NOMO-1 (cell line): ENCODE results near the gene RYR2.
"Not testable (repeated sequence)": the region's sequence is repeated elsewhere in the genome, so short reads cannot be mapped to it uniquely, and the experiment has no call there.

Experiments
- DNase-seq, 2 experiments: peaks; one replicate each; lab custom pipeline; 2025; ENCODE audit not compliant: unreplicated experiment in 2 of 2; lab: John Stamatoyannopoulos, UW

The RYR2 gene

DNA sequence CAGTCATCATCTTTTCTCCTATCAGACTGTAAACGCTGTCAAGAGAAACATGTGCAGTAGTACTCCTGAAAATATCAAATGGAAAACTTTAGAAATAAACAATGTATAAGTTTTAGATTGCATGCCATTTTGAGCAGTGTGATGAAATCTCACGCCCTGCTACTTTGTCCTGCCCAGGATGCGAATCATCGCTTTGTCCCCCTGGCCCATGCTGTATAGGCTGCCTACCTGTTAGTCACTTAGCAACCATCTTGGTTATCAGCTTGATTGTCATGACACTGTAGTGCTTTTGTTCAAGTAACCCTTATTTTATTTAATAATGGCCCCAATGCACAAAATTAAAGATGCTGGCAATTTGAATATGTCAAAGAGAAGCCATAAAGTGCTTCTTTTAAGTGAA, 485.8 kb downstream of the RYR2 start:
- no peak for DNase-seq

DNA sequence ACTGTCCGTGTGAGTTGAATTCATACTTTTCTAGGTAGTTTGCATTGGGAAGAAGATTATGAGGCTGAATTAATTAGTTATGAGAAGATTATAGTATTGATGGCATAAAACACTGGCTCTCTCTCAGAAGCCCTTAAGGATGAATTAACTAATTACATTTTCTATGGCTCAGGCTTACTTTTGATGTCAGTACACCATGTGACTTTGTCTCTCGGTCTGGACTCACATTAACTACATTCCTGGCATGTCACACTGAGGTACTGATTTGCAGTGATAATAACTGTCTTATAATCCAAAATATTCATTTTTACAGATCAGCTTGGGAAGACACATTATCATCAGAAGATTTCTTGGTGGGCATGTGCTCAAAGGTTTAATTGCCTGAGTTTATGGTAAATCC, 486.6 kb downstream of the RYR2 start:
- no peak for DNase-seq

GRCh38 chr1:237539055-237539454, 497.1 kb downstream of the RYR2 start:
- no peak for DNase-seq

DNA sequence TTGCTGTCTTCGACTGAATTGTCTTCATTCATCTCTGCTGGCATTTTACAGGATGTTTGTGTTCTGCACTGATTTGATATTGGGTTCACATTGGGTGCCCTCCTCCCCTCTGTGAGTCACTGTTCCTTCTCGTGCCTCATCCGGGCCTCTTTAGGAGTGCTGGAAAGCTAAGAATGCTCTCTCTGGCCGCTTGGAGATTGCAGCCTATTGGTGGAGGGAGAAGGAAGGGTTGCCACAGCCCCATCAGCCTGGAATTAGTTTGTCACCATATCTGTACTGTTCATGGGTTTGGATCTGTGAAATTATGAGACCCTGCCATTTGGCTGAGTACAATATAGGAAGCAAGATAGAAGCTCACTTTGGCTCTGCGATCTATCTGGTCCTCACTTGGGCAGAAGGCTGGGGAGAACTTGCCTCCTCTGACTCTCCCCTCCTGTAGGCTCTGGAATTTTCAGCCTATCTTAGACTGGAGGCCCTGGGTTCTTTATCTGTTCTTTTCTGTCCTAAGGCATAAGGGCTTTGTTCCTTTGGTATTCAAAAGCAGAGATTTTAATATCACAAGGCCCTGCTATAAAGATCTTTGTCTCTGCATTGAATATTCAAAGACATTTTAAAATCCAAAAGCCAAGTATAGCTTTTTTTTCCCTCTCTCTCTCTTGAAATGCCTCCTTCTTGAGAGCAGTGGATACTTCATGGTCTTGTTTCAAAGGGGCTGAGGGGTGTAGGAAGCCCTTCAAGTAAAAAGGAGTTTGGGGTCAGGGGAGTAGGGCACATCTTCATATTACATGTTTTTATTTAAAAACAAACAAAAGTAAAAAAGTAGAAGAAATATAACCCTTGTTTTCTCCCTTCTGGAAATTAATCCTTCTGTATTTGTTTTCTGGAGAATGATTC, 500.8 kb downstream of the RYR2 start:
- DNase-seq = no peak

DNA sequence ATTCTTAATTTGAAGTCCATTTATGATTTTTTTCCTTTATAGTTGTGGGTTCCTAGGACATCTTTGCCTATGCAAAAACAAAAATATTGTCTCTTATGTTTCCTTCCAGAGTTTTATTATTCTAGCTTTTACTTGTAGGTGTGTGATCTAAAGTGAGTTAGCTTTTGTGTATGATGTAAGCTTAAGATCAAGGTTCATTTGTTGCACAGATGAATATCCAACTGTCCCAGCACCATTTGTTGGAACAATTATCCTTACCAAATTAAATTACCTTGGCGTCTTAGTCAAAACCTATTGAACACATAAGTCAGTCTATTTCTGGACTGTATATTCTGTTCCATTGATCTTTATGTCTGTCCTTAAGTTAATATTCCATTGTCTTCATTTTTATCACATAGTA, 511.1 kb downstream of the RYR2 start:
- no peak for DNase-seq

- DNase-seq = no peak
Measured at GRCh38 chr1:237556911-237557310, 514.9 kb downstream of the RYR2 start.

GRCh38 chr1:237562242-237562823, 520.3 kb downstream of the RYR2 start:
- peak; percentile 21 to 58 for DNase-seq

DNA sequence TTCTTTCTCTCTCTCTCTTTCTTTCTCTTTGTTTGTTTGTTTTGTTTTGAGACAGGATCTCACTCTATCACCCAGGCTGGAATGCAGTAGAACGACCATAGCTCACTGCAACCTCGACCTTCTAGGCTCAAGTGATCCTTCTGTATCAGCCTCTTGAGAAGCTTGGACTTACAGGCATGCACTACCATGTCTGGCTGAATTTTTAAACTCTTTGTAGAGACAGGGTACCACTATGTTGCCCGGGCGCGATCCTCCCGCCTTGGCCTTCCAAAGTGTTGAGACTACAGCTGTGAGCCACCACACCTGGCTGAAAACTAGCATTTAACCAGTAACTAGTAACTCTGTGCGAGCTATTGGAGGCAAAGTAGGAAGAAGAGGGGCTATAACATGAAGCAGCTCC, 523.3 kb downstream of the RYR2 start:
- no peak for DNase-seq

- no peak for DNase-seq
Measured at GRCh38 chr1:237566581-237566980, 524.6 kb downstream of the RYR2 start.

DNA sequence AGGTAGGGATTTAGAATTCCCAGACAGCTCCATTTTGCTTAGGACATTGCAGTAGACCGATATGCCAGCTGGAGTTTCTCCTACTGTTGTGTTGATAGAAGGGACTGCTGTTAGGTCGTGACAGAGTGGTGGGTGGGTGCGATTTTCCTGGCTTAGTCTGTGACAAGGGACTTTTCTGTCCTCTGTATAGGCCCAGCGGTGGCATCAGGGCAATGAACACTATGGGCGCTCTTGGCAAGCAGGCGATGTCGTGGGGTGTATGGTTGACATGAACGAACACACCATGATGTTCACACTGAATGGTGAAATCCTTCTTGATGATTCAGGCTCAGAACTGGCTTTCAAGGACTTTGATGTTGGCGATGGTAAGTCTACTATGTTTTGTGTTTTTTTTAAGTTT, 527.0 kb downstream of the RYR2 start:
- DNase-seq = no peak

- no peak for DNase-seq
Measured at GRCh38 chr1:237570530-237570929, 528.5 kb downstream of the RYR2 start.

DNA sequence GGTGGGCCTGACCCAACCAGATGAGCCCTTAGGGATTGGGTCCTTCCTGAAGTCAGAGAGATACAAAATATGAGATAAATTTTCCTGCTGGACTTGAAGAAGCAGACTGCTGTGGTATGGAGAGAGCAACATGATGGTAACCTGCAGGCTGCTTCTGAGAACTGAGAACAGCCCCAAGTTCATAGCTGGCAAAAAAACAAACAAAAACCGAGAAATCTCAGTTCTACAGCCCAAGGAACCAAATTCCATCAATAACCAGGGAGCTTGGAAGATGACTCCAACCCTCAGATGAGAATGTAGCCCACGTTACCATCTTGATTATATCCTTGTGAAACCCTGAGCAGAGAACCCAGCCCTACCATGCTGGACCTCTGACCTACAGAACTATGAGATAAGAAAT, 532.6 kb downstream of the RYR2 start:
- DNase-seq = no peak

DNA sequence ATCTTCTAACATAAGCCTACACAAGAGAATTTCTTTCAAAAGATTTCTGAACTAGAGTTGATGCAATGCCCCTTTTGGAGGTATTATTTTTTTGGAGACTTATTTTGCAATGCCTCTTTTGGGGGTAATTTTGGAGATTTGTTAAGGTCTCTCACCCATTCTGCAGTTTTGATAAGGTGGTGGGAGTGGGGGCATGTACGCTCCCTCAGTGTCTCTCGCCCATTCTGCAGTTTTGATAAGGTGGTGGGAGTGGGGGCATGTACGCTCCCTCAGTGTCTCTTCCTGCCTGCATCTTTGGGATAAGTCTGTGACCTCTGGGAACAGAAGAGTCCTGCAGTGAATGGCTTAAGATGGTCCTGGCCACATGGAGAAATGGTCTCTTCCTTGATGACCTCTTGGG, 536.6 kb downstream of the RYR2 start:
- DNase-seq = no peak

DNA sequence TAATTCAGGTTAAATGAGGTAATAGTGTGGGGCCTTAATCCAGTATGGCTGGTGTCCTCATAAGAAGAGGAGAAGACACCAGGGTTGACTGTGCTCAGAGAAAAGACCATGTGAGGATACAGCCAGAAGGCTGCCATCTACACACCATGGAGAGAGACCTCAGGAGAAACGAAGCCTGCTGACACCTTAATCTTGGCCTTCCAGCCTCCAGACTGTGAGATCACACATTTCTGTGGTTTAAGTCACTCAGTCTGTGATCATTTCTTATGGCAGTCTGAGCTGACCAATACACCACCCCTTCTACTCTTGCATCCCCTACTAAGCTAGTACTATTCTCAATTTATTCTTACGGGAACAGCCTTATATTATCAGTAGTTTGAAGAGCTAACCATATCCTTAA, 538.7 kb downstream of the RYR2 start:
- no peak for DNase-seq

DNA sequence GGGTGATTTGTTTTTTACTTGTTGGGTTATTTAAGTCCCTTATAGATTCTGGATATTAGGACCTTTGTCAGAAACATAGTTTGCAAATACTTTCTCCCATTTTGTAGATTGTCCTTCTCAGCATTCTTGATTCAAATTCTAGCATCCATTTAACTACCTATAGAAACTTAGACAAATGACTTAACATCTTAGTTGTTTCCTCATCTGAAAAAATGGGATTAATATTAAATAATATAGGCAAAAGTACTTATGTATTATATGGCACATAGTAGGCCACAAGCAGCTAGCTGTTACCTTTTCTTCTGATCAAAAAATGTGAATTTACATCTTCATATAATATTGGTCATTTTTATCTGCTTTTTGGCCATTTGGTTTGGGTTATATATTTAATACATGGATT, 541.3 kb downstream of the RYR2 start:
- no peak for DNase-seq

DNA sequence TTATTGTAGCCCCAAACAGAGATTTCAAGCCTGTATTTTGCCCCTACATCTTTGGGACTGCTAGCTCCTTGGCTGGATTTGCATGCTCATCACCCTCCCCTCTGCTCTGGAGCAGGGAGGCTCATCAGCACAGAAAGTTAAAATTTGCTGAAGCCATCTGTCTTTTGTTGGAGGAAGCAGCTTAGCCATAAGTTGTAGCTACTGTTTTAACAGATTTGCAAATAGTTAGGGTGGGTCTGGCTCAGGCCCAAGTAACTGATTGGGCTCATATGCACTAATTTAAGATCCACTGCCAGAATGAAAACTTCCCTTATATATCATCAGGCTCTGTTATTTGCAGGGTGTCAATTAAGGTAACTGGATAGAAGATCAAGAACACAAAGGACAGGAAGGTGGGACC, 541.8 kb downstream of the RYR2 start:
- no peak for DNase-seq

DNA sequence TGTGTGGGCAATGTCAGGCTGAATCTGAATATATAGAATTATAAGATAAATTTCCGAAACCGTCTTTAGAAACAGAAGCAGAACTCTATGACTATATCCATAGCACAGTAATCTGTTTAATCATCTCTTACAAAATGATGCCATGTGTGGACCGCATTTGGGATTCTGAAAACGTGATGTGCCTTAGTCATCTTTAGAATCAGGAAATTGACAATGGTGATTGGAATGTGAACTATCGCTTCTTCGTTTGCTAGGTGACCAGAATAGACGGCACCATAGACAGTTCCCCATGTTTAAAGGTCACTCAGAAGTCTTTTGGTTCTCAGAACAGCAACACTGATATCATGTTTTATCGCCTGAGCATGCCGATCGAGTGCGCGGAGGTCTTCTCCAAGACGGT, 548.4 kb downstream of the RYR2 start:
- no peak for DNase-seq

DNA sequence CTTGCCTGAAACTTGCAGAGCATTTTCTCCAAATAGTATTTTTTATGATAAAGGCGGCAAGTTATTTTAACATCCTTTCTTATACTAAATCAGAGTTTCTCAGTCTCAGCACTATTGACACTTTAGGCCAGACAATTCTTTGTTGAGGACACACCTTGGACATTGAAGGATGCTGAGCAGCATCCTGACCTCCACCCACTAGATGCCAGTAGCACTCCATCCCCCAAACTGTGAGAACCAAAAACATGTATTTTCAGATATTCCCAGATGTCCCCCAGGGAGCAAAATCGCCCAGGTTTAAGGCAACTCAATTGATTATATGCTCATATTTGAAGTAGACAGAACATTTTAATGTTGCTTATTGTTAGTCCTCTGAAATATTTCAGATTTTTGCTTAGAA, 549.4 kb downstream of the RYR2 start:
- no peak for DNase-seq

DNA sequence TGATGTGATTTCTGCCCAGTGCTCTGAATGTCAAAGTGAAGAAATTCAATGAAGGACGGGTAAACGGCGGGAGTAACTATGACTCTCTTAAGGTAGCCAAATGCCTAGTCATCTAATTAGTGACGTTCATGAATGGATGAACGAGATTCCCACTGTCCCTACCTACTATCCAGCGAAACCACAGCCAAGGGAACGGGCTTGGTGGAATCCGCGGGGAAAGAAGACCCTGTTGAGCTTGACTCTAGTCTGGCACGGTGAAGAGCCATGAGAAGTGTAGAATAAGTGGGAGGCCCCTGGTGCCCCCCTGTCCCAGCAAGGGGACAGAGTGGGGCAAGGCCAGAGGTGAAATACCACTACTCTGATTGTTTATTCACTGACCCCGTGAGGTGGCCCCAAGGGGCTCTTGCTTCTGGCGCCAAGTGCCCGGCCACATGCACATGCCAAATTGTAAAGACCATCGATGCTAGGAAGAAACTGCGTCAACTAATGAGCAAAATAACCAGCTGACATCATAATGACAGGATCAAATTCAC, 561.1 kb downstream of the RYR2 start:
- not testable (repeated sequence) for DNase-seq

DNA sequence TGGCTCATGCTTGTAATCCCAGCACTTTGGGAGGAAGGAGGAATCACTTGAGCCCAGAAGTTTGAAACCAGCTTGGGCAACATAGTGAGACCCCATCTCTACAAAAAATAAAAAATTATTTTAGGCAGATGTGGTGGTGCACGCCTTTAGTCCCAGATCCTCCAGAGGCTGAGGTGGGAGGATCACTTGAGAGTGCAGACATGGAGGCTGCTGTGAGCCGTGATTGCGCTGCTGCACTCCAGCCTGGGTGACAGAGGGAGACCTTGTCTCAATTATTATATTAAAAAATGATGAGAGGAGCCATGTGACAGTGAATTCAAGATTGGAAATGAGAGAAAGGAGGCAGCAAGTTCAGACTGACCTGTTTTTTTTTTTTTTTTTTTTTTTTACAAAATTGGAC, 566.4 kb downstream of the RYR2 start:
- DNase-seq = no peak

DNA sequence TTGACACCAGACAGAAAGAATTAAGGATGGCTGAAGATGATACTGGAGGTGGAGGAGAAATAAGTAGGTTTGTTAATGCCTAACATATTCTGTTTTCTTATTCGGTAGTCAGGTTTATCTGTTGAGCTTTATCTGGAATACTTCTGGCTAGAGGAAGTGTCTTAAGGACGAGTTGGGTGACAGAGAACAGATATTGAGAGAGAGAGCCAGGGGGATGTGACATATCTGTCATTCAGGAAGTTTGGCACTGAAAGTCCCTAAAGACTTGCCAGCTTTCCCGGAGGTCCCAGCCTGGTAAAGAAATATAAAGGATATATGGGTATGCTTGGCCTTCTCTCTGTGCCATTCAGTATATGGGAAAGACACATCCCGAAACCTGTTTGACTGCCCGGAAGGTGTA, 568.2 kb downstream of the RYR2 start:
- no peak for DNase-seq

DNA sequence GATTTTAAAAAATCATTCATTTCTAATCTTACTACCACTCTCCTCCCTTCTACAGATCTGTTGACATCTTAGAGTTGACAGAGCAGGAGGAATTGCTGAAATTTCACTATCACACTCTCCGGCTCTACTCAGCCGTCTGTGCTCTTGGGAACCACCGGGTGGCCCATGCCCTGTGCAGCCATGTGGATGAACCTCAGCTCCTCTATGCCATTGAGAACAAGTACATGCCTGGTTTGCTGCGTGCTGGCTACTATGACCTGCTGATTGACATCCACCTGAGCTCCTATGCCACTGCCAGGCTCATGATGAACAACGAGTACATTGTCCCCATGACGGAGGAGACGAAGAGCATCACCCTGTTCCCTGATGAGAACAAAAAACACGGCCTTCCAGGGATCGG, 572.0 kb downstream of the RYR2 start:
- no peak for DNase-seq
